ENCODE results near the gene PLEKHA7.
"Not testable (repeated sequence)": the region's sequence is repeated elsewhere in the genome, so short reads cannot be mapped to it uniquely, and the experiment has no call there.

PLEKHA7 gene

DNA sequence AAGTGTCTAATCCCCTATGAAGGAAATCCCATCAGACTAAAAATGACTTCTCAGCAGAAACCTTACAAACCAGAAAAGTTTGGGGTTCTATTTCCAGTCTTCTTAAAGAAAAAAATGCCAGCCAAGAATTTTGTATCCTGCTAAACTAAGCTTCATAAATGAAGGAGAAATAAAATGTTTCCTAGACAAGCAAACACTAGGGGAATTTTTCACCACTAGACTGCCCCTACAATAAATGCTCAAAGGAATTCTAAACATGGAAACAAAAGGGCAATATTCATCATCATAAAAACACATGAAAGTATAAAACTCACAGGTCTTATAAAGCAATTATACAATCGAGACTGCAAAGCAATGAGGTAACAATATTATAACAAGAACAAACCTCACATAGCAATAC lies 124.3 kb downstream of the PLEKHA7 start:
- in situ Hi-C loops (cut with MboI; ENCODE audit: low sequenced_read_pairs), result no loop called here

DNA sequence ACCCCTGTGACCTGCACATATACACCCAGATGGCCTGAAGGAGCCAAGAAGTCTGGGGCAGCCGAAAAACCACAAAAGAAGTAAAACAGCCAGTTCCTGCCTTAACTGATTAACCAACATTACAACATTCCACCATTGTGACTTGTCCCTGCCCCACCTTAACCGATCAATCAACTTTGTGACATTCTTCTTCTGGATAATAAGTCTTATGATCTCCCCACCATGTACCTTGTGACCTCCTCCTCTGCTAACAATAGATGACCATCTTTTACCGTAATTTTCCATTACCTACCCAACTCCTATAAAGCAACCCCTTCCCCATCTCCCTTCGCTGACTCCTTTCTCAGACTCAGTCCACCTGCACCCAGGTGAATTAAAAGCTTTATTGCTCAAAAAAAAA lies 125.2 kb downstream of the PLEKHA7 start:
- in situ Hi-C loops (cut with MboI; ENCODE audit: low sequenced_read_pairs), result not testable (repeated sequence)

DNA sequence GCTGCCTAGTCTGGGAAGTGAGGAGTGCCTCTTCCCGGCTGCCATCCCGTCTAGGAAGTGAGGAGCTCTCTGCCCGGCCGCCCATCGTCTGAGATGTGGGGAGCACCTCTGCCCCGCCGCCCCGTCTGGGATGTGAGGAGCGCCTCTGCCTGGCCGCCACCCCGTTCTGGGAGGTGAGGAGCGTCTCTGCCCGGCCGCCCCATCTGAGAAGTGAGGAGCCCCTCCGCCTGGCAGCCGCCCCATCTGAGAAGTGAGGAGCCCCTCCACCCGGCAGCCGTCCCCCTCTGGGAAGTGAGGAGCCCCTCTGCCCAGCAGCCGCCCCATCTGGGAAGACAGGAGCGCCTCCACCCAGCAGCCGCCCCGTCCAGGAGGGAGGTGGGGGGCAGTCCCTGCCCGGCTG lies 126.3 kb downstream of the PLEKHA7 start:
- in situ Hi-C loops (cut with MboI; ENCODE audit: low sequenced_read_pairs), result not testable (repeated sequence)

- in situ Hi-C loops (cut with MboI; ENCODE audit: low sequenced_read_pairs), result no loop called here
Observed at GRCh38 chr11:16883174-16883573, 131.0 kb downstream of the PLEKHA7 start.

- in situ Hi-C loops (cut with MboI; ENCODE audit: low sequenced_read_pairs), result no loop called here
Observed at GRCh38 chr11:16881766-16882165, 132.4 kb downstream of the PLEKHA7 start.

DNA sequence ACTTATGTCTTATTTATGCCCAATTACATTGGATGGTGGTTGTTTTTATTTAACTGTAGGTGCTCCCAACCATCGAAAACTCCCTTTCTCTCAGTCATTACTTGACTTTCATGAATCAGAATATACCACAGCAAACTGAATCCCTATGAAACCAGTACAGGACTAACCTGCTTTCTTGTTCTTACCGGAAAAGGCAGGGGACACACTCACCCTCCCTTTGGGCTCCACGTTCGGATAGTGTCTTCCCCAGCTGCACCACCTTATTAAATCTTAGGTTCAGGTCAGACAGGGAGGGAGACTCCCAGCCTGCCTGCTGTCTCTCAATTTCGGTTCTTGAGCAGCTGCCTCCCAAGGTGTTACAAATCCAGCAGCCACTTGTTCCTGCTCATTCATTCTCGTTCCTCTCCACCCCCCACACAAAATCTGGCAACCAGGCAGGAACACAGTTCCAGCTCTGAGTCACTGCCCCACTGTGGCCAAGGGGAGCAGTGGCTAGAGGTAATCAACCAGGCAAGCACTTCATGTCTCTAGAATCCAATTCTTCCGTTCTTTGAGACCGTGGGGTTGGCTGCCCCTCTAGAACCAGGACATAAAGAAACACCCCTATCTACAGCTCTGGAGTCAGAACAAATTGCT lies 133.0 kb downstream of the PLEKHA7 start:
- in situ Hi-C loops (cut with MboI; ENCODE audit: low sequenced_read_pairs), result no loop called here

DNA sequence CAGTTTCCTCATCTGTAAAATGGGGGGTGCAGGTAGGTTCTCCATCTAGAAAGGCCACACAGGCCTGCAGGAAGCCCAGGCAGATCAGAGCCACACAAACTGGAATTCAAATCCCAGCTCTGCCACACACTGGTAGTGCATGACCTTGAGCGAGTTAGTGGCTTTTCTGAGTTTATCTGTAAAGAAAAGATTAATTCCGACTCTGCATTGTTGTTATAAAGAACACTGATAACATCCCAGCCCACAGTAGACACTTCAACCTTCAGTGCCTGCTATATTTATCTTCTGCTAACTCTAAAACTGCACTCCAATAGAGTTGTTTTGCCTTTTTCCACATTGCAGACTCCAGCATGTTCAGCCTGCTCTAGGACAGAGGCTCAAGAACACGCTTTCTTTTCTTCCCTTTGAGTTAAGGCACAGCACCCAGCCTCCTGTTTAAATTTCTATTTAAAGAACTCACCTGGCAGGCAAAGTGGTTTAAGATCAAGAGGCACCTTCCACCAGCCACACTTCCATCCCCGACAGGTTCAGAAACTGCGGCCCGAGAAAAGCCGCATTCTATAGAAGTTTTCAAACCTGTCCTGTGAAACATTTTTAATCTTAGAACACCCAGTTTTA lies 133.9 kb downstream of the PLEKHA7 start:
- in situ Hi-C loops (cut with MboI; ENCODE audit: low sequenced_read_pairs), result no loop called here

- in situ Hi-C loops (cut with MboI; ENCODE audit: low sequenced_read_pairs), result no loop called here
Observed at GRCh38 chr11:16879690-16880089, 134.5 kb downstream of the PLEKHA7 start.

GRCh38 chr11:16876837-16877236 lies 137.4 kb downstream of the PLEKHA7 start:
- in situ Hi-C loops (cut with MboI; ENCODE audit: low sequenced_read_pairs), result no loop called here

DNA sequence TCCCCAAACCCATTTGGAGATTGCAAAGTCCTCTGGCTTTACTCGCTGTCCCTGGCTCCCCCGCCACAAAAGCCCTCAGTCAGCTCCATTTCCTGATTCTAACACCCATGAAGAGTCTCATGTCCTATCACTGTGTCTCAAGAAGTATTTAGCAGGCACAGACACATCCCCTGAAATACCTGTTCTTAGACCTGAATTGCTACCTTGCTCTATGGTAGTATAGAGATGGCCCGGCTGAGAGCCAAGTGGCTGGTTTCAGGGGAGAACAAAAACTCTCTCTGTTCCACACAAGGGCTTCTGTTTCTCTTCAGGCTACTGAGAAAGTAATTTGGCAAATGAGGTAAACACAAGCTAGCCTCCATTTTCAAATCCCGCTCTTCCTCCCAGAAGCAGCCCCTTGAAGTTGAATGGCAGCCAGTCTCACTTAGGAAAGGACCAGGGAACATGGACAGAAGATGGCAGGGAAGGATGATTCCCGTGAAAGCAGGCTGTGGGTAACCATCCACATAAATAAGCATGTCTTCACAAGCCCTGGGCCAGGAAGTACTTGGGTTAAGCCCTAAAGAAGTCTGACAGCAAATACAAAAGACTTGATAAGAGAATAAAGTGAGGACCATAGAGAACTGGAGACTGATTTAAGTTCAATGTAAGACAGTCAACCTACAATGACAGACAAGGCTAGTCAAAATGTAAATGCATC lies 138.0 kb downstream of the PLEKHA7 start:
- in situ Hi-C loops (cut with MboI; ENCODE audit: low sequenced_read_pairs), result no loop called here

GRCh38 chr11:16874275-16874975 lies 139.8 kb downstream of the PLEKHA7 start:
- in situ Hi-C loops (cut with MboI; ENCODE audit: low sequenced_read_pairs), result no loop called here

DNA sequence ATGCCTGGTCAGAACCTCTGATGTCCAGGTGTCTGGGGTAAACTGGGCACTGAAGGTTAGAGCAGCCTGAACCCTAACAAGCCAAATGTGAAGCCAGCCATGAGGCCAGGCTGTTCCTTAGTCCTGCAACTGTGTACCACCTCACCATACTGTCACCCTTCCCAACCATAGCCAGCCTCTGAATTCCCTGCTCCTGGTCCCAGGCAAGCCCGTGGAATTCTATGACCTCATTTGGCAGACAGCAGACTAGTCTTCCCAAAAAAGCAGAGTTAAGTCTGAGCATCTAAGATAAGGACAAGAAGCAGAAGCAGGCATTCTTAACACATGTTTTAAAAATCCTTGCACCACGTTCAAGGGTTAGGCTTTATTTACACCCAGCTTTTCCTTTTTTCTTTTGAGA lies 140.9 kb downstream of the PLEKHA7 start:
- in situ Hi-C loops (cut with MboI; ENCODE audit: low sequenced_read_pairs), result no loop called here

- in situ Hi-C loops (cut with MboI; ENCODE audit: low sequenced_read_pairs), result no loop called here
Observed at GRCh38 chr11:16871368-16871767, 142.8 kb downstream of the PLEKHA7 start.

GRCh38 chr11:16867097-16867496 lies 147.1 kb downstream of the PLEKHA7 start:
- in situ Hi-C loops (cut with MboI; ENCODE audit: low sequenced_read_pairs), result no loop called here

DNA sequence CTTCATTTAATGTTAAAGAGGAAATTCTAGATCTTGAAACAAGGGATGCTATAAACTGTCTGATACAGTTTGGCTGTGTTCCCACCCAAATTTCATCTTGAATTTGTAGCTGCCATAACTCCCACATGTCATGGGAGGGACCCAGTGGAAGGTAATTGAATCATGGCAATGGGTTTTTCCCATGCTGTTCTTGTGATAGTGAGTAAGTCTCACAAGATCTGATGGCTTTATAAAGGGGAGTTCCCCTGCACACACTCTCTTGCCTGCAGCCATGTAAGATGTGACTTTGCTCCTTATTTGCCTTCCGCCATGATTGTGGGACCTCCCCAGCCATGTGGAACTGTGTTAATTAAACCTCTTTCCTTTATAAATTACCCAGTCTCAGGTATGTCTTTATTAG lies 149.8 kb downstream of the PLEKHA7 start:
- in situ Hi-C loops (cut with MboI; ENCODE audit: low sequenced_read_pairs), result not testable (repeated sequence)

- in situ Hi-C loops (cut with MboI; ENCODE audit: low sequenced_read_pairs), result no loop called here
Observed at GRCh38 chr11:16863389-16863788, 150.8 kb downstream of the PLEKHA7 start.

GRCh38 chr11:16862726-16863125 lies 151.5 kb downstream of the PLEKHA7 start:
- in situ Hi-C loops (cut with MboI; ENCODE audit: low sequenced_read_pairs), result no loop called here

- in situ Hi-C loops (cut with MboI; ENCODE audit: low sequenced_read_pairs), result no loop called here
Observed at GRCh38 chr11:16861862-16862261, 152.4 kb downstream of the PLEKHA7 start.

- in situ Hi-C loops (cut with MboI; ENCODE audit: low sequenced_read_pairs), result no loop called here
Observed at GRCh38 chr11:16860617-16861016, 153.6 kb downstream of the PLEKHA7 start.

DNA sequence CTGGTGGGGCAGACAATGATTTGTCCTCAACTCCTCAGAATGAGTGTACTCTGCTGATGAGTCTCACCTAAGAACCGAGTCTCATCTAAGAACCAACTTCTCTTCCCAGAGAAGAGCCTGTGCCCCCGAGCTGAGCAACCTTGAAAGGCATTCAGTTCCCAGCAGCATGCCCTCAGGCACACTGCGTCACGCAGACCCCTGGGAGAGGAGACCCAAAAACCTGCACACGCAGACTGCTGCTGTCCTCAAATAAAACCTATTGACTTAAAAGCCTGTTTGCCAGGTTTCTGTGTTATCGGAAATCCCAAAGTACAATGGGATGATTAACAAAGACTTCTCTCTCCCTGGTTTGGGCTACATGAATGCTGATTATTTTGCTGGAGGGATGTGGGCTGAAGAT lies 154.6 kb downstream of the PLEKHA7 start:
- in situ Hi-C loops (cut with MboI; ENCODE audit: low sequenced_read_pairs), result no loop called here

- in situ Hi-C loops (cut with MboI; ENCODE audit: low sequenced_read_pairs), result no loop called here
Observed at GRCh38 chr11:16857186-16857585, 157.0 kb downstream of the PLEKHA7 start.

DNA sequence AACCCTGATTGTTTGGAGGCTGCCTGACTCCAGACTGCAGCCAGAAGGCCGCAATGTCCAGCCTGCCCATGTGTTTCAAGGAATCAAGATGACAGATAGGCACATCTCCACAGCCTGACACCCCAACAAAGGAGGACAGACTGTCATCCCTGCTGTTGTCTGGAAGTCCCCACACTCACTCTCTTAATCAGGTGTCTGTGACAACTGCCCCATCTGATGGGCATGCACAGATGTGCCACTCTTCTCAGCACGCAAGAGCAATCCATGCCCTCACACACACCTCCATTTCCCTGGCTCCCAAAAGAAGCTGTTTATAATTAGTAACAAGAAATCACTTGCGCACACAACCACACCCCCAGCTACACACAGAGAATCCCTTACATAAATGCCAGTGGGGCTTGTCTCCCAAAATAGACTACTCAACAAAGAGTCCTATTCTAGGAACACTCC lies 158.2 kb downstream of the PLEKHA7 start:
- in situ Hi-C loops (cut with MboI; ENCODE audit: low sequenced_read_pairs), result no loop called here

Data from hTERT RPE-1 (cell line).